Stimulated activated CD8-positive, alpha-beta memory T cell treated with anti-CD3 and anti-CD28 coated beads, Interleukin-15, amount 100 ng/mL, for 48 hours (primary cell): ENCODE results near the gene EIF1AD.
"Not testable (repeated sequence)": the region's sequence is repeated elsewhere in the genome, so short reads cannot be mapped to it uniquely, and the experiment has no call there.

Experiments
- DNase-seq, 2 donors: peaks; one replicate each; pipeline ENCODE4 v3.0.0-alpha.2; 2020; ENCODE audit warnings: low read depth in 2 of 2

EIF1AD gene

DNA sequence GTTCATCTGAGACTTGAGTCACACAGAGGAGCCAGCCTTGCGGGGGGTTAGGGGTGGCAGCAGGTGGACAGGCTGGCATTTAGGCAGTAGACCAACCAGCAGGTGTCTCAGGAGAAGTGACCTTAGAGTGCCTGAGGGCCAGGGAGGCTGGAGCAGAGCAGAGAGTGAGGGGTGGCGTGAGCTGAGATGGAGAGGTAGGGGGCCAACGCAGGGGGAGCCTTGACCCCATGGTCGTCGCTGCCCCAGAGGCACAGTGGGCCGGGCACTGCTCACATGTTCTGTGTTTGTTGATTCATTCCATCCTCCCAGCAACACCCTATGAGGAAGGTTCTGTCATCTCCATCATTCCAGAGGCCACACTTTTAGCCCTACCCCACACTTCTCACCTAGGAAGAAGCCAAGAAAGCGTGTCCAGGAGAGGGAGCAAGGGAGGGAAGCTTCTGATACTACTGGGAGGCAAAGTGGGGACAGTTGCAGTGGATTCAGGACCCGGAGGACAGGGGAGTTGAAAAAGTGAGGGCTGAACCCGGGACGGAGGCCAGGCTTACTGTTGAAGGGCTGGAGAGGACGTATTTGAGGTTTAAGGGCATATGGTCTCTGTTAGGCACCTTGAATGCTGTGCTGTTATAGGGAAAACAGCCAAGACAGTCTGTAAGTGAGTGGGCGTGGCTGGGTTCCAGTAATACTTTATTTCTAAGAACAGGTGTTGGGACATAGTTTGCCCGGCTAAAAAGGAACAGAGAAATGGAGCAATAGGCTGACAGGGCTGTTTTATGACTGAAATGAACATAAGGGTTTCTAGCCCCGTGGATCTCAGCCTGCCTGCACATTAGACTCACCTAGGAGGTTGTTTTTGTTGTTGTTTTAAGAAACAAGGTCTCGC is 33.1 kb downstream of the EIF1AD start:
- DNase-seq: no peak

DNA sequence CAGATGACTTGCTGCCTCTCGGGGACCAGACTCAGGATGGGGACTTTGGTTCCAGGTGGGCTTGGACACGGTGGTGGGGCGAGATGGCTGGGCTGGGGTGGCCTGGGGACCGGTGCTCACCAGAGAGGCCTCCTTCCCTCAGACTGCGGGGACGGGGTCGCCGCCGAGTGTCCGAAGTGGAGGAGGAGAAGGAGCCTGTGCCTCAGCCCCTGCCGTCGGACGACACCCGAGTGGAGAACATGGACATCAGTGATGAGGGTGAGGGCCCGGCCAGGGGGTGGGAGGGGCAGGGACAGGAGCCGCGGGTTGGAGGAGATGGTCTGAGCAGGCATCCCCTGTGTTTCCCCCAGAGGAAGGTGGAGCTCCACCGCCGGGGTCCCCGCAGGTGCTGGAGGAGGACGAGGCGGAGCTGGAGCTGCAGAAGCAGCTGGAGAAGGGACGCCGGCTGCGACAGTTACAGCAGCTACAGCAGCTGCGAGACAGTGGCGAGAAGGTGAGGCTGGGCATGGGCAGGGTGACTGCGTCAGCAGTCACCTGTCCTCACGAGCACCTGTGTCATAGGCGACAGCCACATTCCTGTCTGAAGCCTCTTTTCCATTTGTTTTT is 34.5 kb downstream of the EIF1AD start:
- no peak for DNase-seq

DNA sequence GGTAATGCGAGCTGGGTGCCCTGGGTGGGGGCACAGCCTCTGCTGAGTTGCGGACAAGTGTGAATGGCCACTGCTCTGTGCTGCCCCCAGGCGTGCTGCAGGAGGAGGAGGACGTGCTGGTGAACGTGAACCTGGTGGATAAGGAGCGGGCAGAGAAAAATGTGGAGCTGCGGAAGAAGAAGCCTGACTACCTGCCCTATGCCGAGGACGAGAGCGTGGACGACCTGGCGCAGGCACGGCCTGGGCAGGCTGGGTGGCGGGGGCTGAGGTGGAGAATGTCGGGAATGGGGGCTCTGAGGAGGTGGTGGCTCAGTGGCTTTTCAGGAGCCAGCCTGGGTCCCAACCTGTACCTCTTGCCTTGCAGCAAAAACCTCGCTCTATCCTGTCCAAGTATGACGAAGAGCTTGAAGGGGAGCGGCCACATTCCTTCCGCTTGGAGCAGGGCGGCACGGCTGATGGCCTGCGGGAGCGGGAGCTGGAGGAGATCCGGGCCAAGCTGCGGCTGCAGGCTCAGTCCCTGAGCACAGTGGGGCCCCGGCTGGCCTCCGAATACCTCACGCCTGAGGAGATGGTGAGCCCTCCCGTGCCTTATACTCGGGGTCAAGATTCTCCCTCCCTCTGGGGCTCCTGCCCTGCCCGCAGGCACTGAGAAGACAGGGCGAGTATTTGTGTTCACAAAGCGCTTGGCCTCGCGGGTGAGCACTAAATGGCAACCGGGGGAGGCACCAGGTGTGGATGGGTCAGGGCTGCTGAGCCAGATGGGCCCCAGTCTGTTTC is 35.8 kb downstream of the EIF1AD start:
- no peak for DNase-seq

- no peak for DNase-seq
Measured at GRCh38 chr11:65964906-65965305, 37.1 kb downstream of the EIF1AD start.

DNA sequence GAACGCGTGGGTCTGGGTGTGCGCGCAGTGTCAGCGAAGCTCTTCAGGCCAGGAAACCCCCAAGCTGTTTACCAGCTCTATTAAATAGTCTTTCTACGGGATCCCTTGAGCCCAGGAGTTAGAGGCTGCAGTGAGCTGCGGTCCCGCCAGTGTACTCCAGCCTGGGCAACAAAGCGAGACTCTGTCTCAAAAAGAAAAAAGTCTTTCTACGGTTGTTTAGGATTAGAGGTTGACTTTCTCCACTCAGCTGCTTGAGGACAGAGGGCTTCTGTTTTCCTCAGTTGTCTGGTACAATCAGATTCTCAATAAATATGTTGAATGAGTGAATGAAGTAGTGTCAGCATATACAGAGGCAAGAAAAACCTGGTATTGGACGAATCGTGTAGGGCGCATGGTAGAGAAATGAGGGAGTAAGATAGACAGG is 39.8 kb downstream of the EIF1AD start:
- DNase-seq: no peak

DNA sequence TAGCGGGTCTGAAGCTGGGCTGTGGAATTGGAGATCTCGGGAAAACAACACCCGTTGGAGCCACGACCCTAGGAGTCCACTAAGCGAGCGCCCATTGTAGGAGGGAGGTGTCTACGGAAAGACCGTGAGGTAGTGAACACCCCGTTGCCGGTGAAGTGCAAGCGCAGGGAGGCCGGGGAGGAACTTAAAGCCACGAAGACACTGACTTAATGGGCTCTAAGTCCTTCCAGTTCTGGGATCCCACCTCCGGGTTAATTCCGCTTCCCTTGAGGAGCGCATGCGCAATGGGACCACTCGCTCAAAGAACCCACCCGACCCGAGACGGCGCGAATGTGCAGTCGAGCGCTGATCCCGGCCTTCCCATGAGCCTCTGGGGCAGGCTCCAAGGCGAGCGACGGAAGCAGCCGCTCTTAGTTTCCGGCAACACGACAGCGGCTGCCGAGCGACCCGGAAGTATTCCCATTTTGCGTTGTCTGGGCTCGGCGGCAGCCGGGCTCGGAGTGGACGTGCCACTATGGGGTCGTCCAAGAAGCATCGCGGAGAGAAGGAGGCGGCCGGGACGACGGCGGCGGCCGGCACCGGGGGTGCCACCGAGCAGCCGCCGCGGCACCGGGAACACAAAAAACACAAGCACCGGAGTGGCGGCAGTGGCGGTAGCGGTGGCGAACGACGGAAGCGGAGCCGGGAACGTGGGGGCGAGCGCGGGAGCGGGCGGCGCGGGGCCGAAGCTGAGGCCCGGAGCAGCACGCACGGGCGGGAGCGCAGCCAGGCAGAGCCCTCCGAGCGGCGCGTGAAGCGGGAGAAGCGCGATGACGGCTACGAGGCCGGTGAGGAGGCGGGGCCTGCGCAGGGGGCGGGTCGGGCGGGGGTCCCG is 40.5 kb downstream of the EIF1AD start, which contains the start of gene SART1:
Gene SART1, plus strand, starts transcription at position 468 of the 874 bp plus-strand sequence. Its CDS starts 47 bp downstream, at position 515.
- DNase-seq: peak; percentile 97

GRCh38 chr11:65960824-65961266 is 41.1 kb downstream of the EIF1AD start:
- DNase-seq: no peak

DNA sequence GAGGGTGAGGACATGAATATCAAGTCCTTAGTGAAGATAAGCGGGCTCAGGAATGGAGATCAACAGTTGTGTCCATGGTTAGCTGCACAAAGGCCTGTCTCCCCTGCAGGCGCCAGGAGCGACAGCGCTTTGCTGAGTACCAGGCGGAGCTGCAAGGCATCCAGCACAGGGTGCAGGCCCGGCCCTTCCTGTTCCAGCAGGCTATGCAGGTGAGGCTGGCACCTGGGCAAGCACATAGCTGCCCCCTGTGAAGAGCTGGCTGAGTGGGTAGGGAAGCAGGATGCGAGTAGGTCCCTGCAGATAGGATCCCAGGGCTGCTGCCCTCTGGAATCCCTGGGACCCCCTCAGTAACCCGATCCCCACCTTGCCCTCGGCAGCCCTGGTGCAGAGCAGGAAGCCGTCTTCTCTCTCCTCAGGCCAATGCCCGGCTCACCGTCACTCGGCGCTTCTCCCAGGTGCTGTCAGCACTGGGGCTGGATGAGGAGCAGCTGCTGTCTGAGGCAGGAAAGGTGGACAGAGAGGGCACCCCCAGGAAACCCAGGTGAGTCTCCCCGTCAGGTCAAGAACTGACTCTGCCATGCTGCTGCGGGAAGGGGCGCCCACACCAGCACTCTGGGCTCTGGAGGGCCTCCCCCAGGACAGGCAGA is 43.1 kb downstream of the EIF1AD start:
- DNase-seq: no peak

DNA sequence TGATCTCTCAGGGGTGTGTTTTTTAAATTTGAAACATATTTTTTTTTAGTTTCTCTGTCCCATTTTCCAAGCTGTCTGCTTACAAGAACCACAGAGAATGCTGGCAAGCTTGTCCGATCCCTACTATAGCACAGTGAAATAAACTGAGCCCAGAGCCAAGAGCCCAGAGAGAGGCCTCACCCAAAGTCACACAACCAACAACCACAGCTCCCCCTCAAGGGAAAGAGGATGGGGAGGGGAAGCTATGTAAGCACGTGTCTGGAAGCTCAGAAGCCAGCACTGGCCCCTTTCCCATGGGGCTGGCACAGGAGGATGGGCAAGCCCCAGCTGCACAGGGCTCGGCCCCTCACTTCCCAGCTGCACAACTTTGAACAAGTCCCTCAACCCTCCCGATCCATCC is 43.7 kb downstream of the EIF1AD start:
- no peak for DNase-seq

GRCh38 chr11:65954771-65955170 is 47.2 kb downstream of the EIF1AD start:
- DNase-seq: no peak

DNA sequence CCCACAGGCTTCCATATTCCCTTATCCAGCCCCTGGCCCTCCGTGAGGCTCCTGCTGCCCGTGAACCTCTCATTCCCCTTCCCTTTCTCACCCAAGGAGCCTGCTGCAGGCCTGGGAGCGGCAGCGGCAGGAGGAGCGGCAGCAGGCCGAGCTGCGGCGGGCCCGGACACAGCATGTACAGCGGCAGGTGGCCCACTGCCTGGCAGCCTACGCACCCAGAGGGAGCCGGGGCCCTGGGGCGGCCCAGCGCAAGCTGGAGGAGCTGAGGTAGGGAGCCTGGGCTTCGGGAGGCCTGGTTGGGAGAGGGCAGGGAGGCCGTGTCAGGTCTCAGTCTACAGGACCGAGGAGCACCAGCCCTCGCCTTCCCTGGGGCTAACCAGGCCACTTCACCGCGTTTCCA is 48.5 kb downstream of the EIF1AD start:
- no peak for DNase-seq

DNA sequence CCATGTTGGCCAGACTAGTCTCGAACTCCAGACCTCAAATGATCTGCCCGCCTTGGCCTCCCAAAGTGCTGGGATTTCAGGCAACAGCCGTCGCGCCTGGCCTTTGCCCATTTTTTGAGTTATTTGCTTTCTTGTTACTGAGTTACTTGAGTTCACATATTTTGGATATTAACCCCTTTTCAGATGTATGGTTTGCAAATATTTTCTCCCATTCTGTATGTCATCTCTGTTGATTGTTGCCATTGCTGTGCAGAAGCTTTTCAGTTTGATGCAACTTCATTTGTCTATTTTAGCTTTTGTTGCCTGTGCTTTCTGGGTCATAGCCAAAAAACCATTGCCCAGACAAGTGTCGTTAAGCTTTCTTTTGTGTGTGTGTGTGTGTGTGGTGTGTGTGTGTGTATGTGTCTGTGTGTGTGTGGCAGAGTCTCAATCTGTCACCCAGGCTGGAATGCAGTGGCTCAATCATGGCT is 49.9 kb downstream of the EIF1AD start:
- DNase-seq: no peak

GRCh38 chr11:65951641-65952040 is 50.3 kb downstream of the EIF1AD start:
- DNase-seq: not testable (repeated sequence)

GRCh38 chr11:65950711-65951110 is 51.2 kb downstream of the EIF1AD start:
- DNase-seq: not testable (repeated sequence)

DNA sequence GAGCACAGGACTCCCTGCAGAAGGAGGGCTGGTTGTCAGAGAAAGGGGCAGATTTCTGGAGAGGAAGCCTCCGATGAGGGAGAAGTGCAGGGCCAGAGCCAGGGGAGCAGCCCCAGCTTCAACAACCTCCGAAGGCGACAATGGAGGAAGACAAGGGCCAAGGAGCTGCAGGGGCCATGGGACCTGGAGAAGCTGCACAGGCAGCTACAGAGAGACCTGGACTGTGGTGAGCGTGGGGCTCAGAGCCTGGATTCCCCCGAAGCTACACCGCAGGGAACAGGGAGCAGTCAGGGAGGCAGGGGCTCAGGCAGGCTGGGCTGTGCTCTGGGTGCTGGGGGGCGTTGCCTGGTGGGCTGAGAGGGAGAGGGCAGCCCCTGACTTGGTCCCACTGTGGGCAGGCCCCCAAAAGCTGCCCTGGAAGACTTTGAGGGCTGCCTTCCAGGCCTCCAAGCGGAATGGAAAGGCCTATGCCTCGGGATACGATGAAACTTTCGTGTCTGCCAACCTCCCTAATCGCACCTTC is 54.3 kb downstream of the EIF1AD start:
- no peak for DNase-seq

DNA sequence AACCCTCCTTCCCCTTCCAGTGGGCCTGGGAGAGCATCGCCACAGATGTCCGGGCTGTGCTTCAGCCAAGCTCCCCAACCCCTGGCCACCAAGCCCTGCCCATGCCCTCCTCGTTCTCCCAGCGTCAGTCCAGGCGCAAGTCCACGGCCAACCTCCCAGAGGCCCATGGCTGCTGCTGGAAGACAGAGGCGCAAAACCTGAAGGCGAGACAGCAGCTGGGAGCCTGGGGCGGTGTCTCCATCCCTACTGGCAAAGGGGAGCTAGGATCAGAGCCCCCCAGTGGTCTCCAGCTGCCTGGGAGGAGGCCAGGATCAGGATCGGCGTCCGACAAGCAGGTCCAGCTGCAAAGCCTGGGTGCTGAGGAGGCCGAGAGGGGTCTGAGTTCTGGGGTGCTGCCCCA is 54.8 kb downstream of the EIF1AD start:
- no peak for DNase-seq

DNA sequence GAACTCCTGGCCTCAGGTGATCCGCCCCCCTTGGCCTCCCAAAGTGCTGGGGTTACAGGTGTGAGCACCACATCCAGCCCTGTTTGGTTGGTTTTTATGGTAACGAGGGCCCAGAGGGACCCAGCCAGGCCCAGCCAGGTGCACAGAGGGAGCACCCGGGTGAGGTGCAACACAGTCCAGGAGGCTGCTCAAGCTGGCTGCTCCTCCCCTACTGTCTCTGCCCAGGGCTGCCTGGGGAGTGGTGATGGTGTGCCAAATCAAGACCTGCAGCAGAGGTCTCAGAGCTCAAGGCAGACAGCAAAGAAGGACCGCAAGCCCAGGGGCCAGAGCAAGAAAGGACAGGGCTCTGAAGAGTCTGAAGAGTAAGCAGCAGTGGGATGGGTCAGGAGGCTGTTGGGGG is 55.3 kb downstream of the EIF1AD start:
- DNase-seq: no peak
